ENCODE results near the gene SMURF2. TPM values are rescaled to one million over a fixed set of nuclear protein-coding genes. Genes with fewer than 3 reads are reported as not detected.

Gene SMURF2
- polyA plus RNA-seq, 2 of the 4 experiments (the other 2 are of a cell fraction): 16.7 to 26.3 TPM

GRCh38 chr17:64537488-64537887 lies 124.6 kb downstream of the SMURF2 start (continued):
- TF ChIP-seq, protein P1, sequence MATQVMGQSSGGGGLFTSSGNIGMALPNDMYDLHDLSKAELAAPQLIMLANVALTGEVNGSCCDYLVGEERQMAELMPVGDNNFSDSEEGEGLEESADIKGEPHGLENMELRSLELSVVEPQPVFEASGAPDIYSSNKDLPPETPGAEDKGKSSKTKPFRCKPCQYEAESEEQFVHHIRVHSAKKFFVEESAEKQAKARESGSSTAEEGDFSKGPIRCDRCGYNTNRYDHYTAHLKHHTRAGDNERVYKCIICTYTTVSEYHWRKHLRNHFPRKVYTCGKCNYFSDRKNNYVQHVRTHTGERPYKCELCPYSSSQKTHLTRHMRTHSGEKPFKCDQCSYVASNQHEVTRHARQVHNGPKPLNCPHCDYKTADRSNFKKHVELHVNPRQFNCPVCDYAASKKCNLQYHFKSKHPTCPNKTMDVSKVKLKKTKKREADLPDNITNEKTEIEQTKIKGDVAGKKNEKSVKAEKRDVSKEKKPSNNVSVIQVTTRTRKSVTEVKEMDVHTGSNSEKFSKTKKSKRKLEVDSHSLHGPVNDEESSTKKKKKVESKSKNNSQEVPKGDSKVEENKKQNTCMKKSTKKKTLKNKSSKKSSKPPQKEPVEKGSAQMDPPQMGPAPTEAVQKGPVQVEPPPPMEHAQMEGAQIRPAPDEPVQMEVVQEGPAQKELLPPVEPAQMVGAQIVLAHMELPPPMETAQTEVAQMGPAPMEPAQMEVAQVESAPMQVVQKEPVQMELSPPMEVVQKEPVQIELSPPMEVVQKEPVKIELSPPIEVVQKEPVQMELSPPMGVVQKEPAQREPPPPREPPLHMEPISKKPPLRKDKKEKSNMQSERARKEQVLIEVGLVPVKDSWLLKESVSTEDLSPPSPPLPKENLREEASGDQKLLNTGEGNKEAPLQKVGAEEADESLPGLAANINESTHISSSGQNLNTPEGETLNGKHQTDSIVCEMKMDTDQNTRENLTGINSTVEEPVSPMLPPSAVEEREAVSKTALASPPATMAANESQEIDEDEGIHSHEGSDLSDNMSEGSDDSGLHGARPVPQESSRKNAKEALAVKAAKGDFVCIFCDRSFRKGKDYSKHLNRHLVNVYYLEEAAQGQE (IDR thresholded peaks at IDR 0.05): no peak
- TF ChIP-seq TFCP2L1 (CRISPR knock-in tag; IDR thresholded peaks at IDR 0.05) (no peak), CHD4 (IDR thresholded peaks at IDR 0.05; ENCODE audit: borderline replicate concordance) (no peak), EHF (CRISPR knock-in tag; IDR thresholded peaks at IDR 0.05) (no peak), ZFP36 (IDR thresholded peaks at IDR 0.05; ENCODE audit: borderline replicate concordance, partially characterized antibody) (no peak)
- TF ChIP-seq, protein P2, sequence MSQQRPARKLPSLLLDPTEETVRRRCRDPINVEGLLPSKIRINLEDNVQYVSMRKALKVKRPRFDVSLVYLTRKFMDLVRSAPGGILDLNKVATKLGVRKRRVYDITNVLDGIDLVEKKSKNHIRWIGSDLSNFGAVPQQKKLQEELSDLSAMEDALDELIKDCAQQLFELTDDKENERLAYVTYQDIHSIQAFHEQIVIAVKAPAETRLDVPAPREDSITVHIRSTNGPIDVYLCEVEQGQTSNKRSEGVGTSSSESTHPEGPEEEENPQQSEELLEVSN (IDR thresholded peaks at IDR 0.05; ENCODE audit: borderline replicate concordance, low read depth): no peak
- TF ChIP-seq, protein P3, sequence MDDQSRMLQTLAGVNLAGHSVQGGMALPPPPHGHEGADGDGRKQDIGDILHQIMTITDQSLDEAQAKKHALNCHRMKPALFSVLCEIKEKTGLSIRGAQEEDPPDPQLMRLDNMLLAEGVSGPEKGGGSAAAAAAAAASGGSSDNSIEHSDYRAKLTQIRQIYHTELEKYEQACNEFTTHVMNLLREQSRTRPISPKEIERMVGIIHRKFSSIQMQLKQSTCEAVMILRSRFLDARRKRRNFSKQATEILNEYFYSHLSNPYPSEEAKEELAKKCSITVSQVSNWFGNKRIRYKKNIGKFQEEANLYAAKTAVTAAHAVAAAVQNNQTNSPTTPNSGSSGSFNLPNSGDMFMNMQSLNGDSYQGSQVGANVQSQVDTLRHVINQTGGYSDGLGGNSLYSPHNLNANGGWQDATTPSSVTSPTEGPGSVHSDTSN (IDR thresholded peaks at IDR 0.05): no peak

GRCh38 chr17:64536913-64537312 lies 125.2 kb downstream of the SMURF2 start:
- H3K4me1 ChIP-seq: no peaks in the 10 kb centered on the region
- H3K4me2 ChIP-seq: no peak overlapping the region
- ATAC-seq (no peak), DNase-seq (ENCODE audit: low read depth in 1 of 2, low spot score in 1 of 2) (no peak), FAIRE-seq (no peak)
- no peak overlapping the region for H3K4me3 ChIP-seq
- WGBS (ENCODE audit: missing lambda C conversion rate): 92% methylated on average over 2 of the region's 2 CpGs
- ChIA-PET POLR2A (no interaction called here), CTCF (interaction anchor here (1.0 to 3.0 kb wide), 2 partner anchors 112 to 118 kb away, joined by 5 to 12 read pairs; no protein-coding TSS in a partner anchor)
- no peak overlapping the region for H3K27ac ChIP-seq
- no peak for TF ChIP-seq MAFK (IDR thresholded peaks at IDR 0.05; ENCODE audit: partially characterized antibody)
- TF ChIP-seq NPAS2 (CRISPR knock-in tag; IDR thresholded peaks at IDR 0.05; ENCODE audit: borderline replicate concordance): no peak
- no peaks in the 10 kb centered on the region for H3K9me3 ChIP-seq

- Histone ChIP-seq H3K4me2 (no peak overlapping the region), H3K4me3 (no peak overlapping the region), H3K27ac (no peak overlapping the region), H3K4me1 (no peaks in the 10 kb centered on the region), H3K9me3 (no peaks in the 10 kb centered on the region)
- WGBS (ENCODE audit: missing lambda C conversion rate): 85% methylated on average over 6 of the region's 6 CpGs
- DNase-seq (ENCODE audit: low read depth in 1 of 2, low spot score in 1 of 2) (no peak), ATAC-seq (no peak), FAIRE-seq (no peak)
- ChIA-PET POLR2A (interaction anchor here (0.8 kb wide), 1 partner anchor 30 kb away, joined by 3 read pairs; no protein-coding TSS in a partner anchor), CTCF (interaction anchor here (0.9 to 1.1 kb wide), 4 partner anchors 10 to 202 kb away, joined by 3 to 4 read pairs (median 4); no protein-coding TSS in a partner anchor)
- TF ChIP-seq NFE2L2 (conservative IDR thresholded peaks at IDR 0.05; ENCODE audit: low read length) (no peak), MAZ (IDR thresholded peaks at IDR 0.05; ENCODE audit: borderline replicate concordance, low read depth, low read length) (no peak), SREBF2 (IDR thresholded peaks at IDR 0.05) (no peak)
Observed at GRCh38 chr17:64535357-64535756, 126.8 kb downstream of the SMURF2 start.

GRCh38 chr17:64534187-64534586 lies 127.9 kb downstream of the SMURF2 start:
- CTCF ChIA-PET: interaction anchor here (0.6 to 1.9 kb wide), 11 partner anchors 10 to 69 kb away, joined by 3 to 6 read pairs (median 3); partner anchors contain the start of genes CEP95 and DDX5

More at GRCh38 chr17:64534187-64534586, 127.9 kb downstream of the SMURF2 start:
- Histone ChIP-seq H3K4me3 (no peak overlapping the region), H3K9me3 (no peaks in the 10 kb centered on the region), H3K27ac (no peak overlapping the region), H3K4me1 (no peaks in the 10 kb centered on the region), H3K4me2 (no peak overlapping the region)
- DNase-seq (ENCODE audit: low read depth in 1 of 2, low spot score in 1 of 2) (peak; percentile 25 to 45), ATAC-seq (peak; percentile 62 to 65), FAIRE-seq (no peak)
- 89% methylated on average over 3 of the region's 3 CpGs for WGBS (ENCODE audit: missing lambda C conversion rate)
- POLR2A ChIA-PET: interaction anchor here (1.5 to 1.9 kb wide), 2 partner anchors 9 to 29 kb away, joined by 3 to 7 read pairs; partner anchors contain the start of gene DDX5
- peak; percentile 32 for TF ChIP-seq CTCF (IDR thresholded peaks at IDR 0.05)
- TF ChIP-seq BHLHE40 (IDR thresholded peaks at IDR 0.05; ENCODE audit: low read depth, low read length): no peak
- no peak for TF ChIP-seq NFE2L2 (conservative IDR thresholded peaks at IDR 0.05; ENCODE audit: low read length)
- no peak for TF ChIP-seq HDAC2 (IDR thresholded peaks at IDR 0.05)
- TF ChIP-seq FOSB (CRISPR knock-in tag; IDR thresholded peaks at IDR 0.05): no peak
- TF ChIP-seq RAD21 (conservative IDR thresholded peaks at IDR 0.05 in 1 of 2, IDR thresholded peaks at IDR 0.05 in 1 of 2): 0 out of 5 replicates have a peak, but pooled peaks of 1 of the 2 experiments have one; percentile 13
